GM23338 (cell line): Measurements from ENCODE around the gene CLK3.

Source experiments
- CREB1 ChIP-seq: fragments of 250-450 bp; sonication (Bioruptor Pico); IDR thresholded peaks from 2 replicates; pipeline ENCODE4 v1.5.0; 2020; ENCODE audit warnings: low read depth, mild to moderate bottlenecking, moderate library complexity
- EZH2 ChIP-seq: fragments of 200-600 bp; sonication (generic); IDR thresholded peaks from one replicate; pipeline ENCODE4 v1.8.0; 2017; ENCODE audit warnings: antibody characterized with exemption, mild to moderate bottlenecking, low read depth; ENCODE audit not compliant: unreplicated experiment
- POLR2AphosphoS5 ChIP-seq: IDR thresholded peaks from 2 replicates; pipeline ENCODE4 v1.6.1; 2016; ENCODE audit warnings: antibody characterized with exemption, low read depth
- STAT1 ChIP-seq: IDR thresholded peaks from one replicate; pipeline ENCODE4 v1.6.1; 2016; ENCODE audit warnings: antibody characterized with exemption; ENCODE audit not compliant: unreplicated experiment
- TF ChIP-seq, protein P1 (sequence below), 2 experiments: fragments of 200-600 bp in 1 of 2; sonication (generic) in 1 of 2; conservative IDR thresholded peaks; 2 replicates each; pipeline versions ENCODE4 v1.5.1 to v1.6.1; 2016 to 2017; ENCODE audit warnings: antibody characterized with exemption in 2 of 2, low read depth in 2 of 2, mild to moderate bottlenecking in 2 of 2, moderate library complexity in 1 of 2
- TF ChIP-seq, protein P2 (sequence below): IDR thresholded peaks from one replicate; pipeline ENCODE4 v1.6.1; 2018; ENCODE audit warnings: antibody characterized with exemption; ENCODE audit not compliant: unreplicated experiment
- TF ChIP-seq, protein P3 (sequence below): IDR thresholded peaks from 2 replicates; pipeline ENCODE4 v1.6.1; 2016; ENCODE audit warnings: antibody characterized with exemption

DNA sequence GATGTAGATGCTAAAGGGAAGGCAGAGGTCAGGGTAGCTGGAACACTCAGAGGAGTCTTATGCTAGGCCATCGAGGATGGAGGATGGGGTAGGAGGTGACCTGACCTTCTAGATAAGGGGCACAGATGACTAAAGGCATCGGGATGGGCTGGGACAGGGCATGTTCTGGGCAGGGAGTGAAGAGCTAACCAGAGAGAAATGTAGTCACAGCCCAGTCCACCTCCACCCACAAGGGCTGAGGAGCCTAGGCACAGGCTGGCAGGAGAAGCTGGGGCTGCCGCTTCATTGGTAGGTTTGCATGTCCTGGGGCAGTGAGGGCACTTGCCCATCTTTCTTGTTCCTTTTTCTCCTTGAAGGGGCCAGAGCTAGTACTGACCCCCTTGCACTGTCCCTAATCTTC, 12.6 kb downstream of the CLK3 start:
- TF ChIP-seq, protein P1, sequence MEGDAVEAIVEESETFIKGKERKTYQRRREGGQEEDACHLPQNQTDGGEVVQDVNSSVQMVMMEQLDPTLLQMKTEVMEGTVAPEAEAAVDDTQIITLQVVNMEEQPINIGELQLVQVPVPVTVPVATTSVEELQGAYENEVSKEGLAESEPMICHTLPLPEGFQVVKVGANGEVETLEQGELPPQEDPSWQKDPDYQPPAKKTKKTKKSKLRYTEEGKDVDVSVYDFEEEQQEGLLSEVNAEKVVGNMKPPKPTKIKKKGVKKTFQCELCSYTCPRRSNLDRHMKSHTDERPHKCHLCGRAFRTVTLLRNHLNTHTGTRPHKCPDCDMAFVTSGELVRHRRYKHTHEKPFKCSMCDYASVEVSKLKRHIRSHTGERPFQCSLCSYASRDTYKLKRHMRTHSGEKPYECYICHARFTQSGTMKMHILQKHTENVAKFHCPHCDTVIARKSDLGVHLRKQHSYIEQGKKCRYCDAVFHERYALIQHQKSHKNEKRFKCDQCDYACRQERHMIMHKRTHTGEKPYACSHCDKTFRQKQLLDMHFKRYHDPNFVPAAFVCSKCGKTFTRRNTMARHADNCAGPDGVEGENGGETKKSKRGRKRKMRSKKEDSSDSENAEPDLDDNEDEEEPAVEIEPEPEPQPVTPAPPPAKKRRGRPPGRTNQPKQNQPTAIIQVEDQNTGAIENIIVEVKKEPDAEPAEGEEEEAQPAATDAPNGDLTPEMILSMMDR (conservative IDR thresholded peaks at IDR 0.05; ENCODE audit: low read depth in 2 of 2), result no peak
- TF ChIP-seq, protein P2, sequence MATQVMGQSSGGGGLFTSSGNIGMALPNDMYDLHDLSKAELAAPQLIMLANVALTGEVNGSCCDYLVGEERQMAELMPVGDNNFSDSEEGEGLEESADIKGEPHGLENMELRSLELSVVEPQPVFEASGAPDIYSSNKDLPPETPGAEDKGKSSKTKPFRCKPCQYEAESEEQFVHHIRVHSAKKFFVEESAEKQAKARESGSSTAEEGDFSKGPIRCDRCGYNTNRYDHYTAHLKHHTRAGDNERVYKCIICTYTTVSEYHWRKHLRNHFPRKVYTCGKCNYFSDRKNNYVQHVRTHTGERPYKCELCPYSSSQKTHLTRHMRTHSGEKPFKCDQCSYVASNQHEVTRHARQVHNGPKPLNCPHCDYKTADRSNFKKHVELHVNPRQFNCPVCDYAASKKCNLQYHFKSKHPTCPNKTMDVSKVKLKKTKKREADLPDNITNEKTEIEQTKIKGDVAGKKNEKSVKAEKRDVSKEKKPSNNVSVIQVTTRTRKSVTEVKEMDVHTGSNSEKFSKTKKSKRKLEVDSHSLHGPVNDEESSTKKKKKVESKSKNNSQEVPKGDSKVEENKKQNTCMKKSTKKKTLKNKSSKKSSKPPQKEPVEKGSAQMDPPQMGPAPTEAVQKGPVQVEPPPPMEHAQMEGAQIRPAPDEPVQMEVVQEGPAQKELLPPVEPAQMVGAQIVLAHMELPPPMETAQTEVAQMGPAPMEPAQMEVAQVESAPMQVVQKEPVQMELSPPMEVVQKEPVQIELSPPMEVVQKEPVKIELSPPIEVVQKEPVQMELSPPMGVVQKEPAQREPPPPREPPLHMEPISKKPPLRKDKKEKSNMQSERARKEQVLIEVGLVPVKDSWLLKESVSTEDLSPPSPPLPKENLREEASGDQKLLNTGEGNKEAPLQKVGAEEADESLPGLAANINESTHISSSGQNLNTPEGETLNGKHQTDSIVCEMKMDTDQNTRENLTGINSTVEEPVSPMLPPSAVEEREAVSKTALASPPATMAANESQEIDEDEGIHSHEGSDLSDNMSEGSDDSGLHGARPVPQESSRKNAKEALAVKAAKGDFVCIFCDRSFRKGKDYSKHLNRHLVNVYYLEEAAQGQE, result no peak
- TF ChIP-seq POLR2AphosphoS5, result no peak
- no peak for TF ChIP-seq EZH2
- no peak for TF ChIP-seq STAT1
- no peak for TF ChIP-seq CREB1 (CRISPR knock-in tag)
- TF ChIP-seq, protein P3, sequence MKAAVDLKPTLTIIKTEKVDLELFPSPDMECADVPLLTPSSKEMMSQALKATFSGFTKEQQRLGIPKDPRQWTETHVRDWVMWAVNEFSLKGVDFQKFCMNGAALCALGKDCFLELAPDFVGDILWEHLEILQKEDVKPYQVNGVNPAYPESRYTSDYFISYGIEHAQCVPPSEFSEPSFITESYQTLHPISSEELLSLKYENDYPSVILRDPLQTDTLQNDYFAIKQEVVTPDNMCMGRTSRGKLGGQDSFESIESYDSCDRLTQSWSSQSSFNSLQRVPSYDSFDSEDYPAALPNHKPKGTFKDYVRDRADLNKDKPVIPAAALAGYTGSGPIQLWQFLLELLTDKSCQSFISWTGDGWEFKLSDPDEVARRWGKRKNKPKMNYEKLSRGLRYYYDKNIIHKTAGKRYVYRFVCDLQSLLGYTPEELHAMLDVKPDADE, result no peak
